ENCODE results near the gene CEACAM18. TPM values are rescaled to one million over a fixed set of nuclear protein-coding genes. Genes with fewer than 3 reads are reported as not detected.

CEACAM18 gene
- total and polyA plus RNA-seq, 2 of the 4 experiments (the other 2 are of a cell fraction): not detected

DNA sequence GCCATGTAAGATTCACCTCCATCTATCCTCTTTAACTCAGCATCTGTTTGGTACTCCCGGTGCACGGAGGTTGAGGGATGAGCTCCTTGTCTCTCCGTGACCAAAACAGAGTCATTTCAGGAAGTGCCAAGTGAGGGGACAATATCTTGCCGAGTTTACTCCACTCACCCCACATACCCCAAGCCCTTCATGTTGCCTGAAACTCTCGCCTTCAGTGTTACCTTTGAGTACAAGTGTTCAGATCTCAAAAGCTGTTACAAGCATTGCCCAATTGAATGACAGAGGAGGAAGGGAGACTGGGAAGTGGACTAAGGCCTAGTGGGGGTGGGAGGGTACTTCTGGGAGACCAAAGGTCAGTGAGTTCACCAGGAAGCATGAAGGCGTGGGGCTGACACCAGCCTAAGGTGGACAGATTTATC lies 29.3 kb downstream of the CEACAM18 start:
- Histone ChIP-seq H3K4me3 (ENCODE audit: insufficient read depth, low read depth, low read length) (no peak overlapping the region), H2BK20ac (ENCODE audit: low read depth, low read length) (no peak overlapping the region), H2AK9ac (replicated peaks; ENCODE audit: low read depth, low read length, poor library complexity) (no peak overlapping the region), H3K56ac (ENCODE audit: extremely low read depth, insufficient read depth, low read length) (no peak overlapping the region), H3K18ac (ENCODE audit: low read depth, low read length) (no peak overlapping the region), H3K4ac (ENCODE audit: low read depth, low read length) (no peak overlapping the region), H3K9me3 (ENCODE audit: control insufficient read depth, insufficient read depth, low read length) (no peaks in the 10 kb centered on the region; the same call in 1 of the 2 replicates), H3K9ac (ENCODE audit: low read depth, low read length) (no peak overlapping the region), H4K20me1 (ENCODE audit: insufficient read depth, low read length) (no peaks in the 10 kb centered on the region), H3K36me3 (ENCODE audit: control insufficient read depth, insufficient read depth, low read length) (no peaks in the 10 kb centered on the region), H3K4me2 (ENCODE audit: low read depth, low read length) (no peak overlapping the region), H3K9me1 (ENCODE audit: insufficient read depth, low read length) (no peaks in the 10 kb centered on the region), H4K8ac (ENCODE audit: low read depth in 2 of 2, low read length in 2 of 2) (no peak overlapping the region), H3K27me3 (ENCODE audit: control insufficient read depth, insufficient read depth, low read length) (no peaks in the 10 kb centered on the region), H2BK15ac (ENCODE audit: low read depth, low read length) (no peak overlapping the region), H3K14ac (replicated peaks; ENCODE audit: low read depth, low read length) (no peak overlapping the region), H2AFZ (replicated peaks; ENCODE audit: low read length, poor library complexity) (no peak overlapping the region), H4K91ac (ENCODE audit: insufficient read depth, low read depth, low read length) (no peak overlapping the region), H3K27ac (ENCODE audit: insufficient read depth, low read length) (no peak overlapping the region), H3K79me1 (ENCODE audit: low read depth in 1 of 2, low read length in 2 of 2) (no peaks in the 10 kb centered on the region), H2BK120ac (ENCODE audit: low read depth, low read length) (no peak overlapping the region), H3K23ac (ENCODE audit: low read depth, low read length) (no peak overlapping the region), H3K4me1 (ENCODE audit: control insufficient read depth, insufficient read depth, low read length) (no peaks in the 10 kb centered on the region), H2BK5ac (ENCODE audit: low read depth, low read length, poor library complexity, severe bottlenecking) (no peak overlapping the region), H4K5ac (ENCODE audit: low read depth, low read length) (no peak overlapping the region), H2AK5ac (ENCODE audit: low read depth, low read length) (no peak overlapping the region)
- no CpG with 5 or more reads among the region's 6 CpGs for WGBS, 2 experiments (ENCODE audit: extremely low coverage in 2 of 2, insufficient read length in 1 of 2)
- dilution Hi-C loops (cut with HindIII; ENCODE audit: low sequenced_read_pairs, unreplicated experiment) (no loop called here), in situ Hi-C loops (cut with MboI; ENCODE audit: low sequenced_read_pairs) (no loop called here), intact Hi-C loops (cut with micrococcal nuclease) (no loop called here)
- POLR2A ChIA-PET (ENCODE audit: unreplicated experiment): no interaction called here
- CTCF ChIA-PET: interaction anchor here (2.1 kb wide), 1 partner anchor 8 kb away, joined by 8 read pairs; no protein-coding TSS in a partner anchor
- no peak for DNase-seq
- TF ChIP-seq RCOR1 (IDR thresholded peaks at IDR 0.05; ENCODE audit: insufficient replicate concordance, low read length) (no peak), MAFK (IDR thresholded peaks at IDR 0.05; ENCODE audit: low read depth, low read length) (no peak), FOS (IDR thresholded peaks at IDR 0.05; ENCODE audit: low read depth, low read length) (no peak), BHLHE40 (IDR thresholded peaks at IDR 0.05; ENCODE audit: low read depth, low read length) (no peak), NFE2L2 (IDR thresholded peaks at IDR 0.05; ENCODE audit: low read depth, low read length) (no peak), CEBPB (IDR thresholded peaks at IDR 0.05; ENCODE audit: low read depth, low read length) (no peak), POLR2A (IDR thresholded peaks at IDR 0.05; ENCODE audit: low read depth, low read length) (no peak), SMC3 (IDR thresholded peaks at IDR 0.05; ENCODE audit: low read depth, low read length) (no peak), RAD21 (IDR thresholded peaks at IDR 0.05; ENCODE audit: low read length) (no peak), CHD1 (IDR thresholded peaks at IDR 0.05; ENCODE audit: low read depth, low read length) (no peak), MXI1 (IDR thresholded peaks at IDR 0.05; ENCODE audit: borderline replicate concordance, low read depth, low read length) (no peak)
- TF ChIP-seq, protein P1, sequence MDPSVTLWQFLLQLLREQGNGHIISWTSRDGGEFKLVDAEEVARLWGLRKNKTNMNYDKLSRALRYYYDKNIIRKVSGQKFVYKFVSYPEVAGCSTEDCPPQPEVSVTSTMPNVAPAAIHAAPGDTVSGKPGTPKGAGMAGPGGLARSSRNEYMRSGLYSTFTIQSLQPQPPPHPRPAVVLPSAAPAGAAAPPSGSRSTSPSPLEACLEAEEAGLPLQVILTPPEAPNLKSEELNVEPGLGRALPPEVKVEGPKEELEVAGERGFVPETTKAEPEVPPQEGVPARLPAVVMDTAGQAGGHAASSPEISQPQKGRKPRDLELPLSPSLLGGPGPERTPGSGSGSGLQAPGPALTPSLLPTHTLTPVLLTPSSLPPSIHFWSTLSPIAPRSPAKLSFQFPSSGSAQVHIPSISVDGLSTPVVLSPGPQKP (IDR thresholded peaks at IDR 0.05; ENCODE audit: borderline replicate concordance, low read depth, low read length): no peak
- TF ChIP-seq, protein P2, sequence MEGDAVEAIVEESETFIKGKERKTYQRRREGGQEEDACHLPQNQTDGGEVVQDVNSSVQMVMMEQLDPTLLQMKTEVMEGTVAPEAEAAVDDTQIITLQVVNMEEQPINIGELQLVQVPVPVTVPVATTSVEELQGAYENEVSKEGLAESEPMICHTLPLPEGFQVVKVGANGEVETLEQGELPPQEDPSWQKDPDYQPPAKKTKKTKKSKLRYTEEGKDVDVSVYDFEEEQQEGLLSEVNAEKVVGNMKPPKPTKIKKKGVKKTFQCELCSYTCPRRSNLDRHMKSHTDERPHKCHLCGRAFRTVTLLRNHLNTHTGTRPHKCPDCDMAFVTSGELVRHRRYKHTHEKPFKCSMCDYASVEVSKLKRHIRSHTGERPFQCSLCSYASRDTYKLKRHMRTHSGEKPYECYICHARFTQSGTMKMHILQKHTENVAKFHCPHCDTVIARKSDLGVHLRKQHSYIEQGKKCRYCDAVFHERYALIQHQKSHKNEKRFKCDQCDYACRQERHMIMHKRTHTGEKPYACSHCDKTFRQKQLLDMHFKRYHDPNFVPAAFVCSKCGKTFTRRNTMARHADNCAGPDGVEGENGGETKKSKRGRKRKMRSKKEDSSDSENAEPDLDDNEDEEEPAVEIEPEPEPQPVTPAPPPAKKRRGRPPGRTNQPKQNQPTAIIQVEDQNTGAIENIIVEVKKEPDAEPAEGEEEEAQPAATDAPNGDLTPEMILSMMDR (conservative IDR thresholded peaks at IDR 0.05; ENCODE audit: low read depth, low read length): no peak
- TF ChIP-seq, protein P3, sequence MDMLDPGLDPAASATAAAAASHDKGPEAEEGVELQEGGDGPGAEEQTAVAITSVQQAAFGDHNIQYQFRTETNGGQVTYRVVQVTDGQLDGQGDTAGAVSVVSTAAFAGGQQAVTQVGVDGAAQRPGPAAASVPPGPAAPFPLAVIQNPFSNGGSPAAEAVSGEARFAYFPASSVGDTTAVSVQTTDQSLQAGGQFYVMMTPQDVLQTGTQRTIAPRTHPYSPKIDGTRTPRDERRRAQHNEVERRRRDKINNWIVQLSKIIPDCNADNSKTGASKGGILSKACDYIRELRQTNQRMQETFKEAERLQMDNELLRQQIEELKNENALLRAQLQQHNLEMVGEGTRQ (IDR thresholded peaks at IDR 0.05; ENCODE audit: low read depth, low read length): no peak
- no TSS peak for BruUV-seq (replicated peaks)
- no peak for ATAC-seq (ENCODE audit: low read depth)

All from IMR-90 (cell line).